AG10803 (cell line): ENCODE results near the gene ZNF19.

Experiments
- DNase-seq: peaks from one replicate; pipeline ENCODE4 v3.0.0; 2010; ENCODE audit warnings: low read depth
- H3K4me3 ChIP-seq: 2 replicates; pipeline ENCODE4 v1.5.1; 2011; ENCODE audit warnings: mild to moderate bottlenecking, low read length, control low read depth
- CTCF ChIP-seq: conservative IDR thresholded peaks from 2 replicates; pipeline ENCODE4 v1.5.1; 2011; ENCODE audit warnings: mild to moderate bottlenecking, low read length, control low read depth, inconsistent platforms

ZNF19 gene

GRCh38 chr16:71460236-71460635 lies 28.9 kb downstream of the ZNF19 start:
- peak overlapping the region; percentile 18 for H3K4me3 ChIP-seq
- no peak for TF ChIP-seq CTCF
- peak; percentile 95 for DNase-seq

GRCh38 chr16:71459510-71459909 lies 29.6 kb downstream of the ZNF19 start:
- DNase-seq, result no peak
- H3K4me3 ChIP-seq, result no peak overlapping the region
- no peak for TF ChIP-seq CTCF

- no peak for TF ChIP-seq CTCF
- no peak for DNase-seq
- H3K4me3 ChIP-seq, result no peak overlapping the region
These were observed 32.3 kb downstream of the ZNF19 start for GRCh38 chr16:71456801-71457200.

- DNase-seq, result no peak
- TF ChIP-seq CTCF, result no peak
- no peak overlapping the region for H3K4me3 ChIP-seq
These were observed 36.1 kb downstream of the ZNF19 start for GRCh38 chr16:71453036-71453435.

- no peak for TF ChIP-seq CTCF
- H3K4me3 ChIP-seq, result no peak overlapping the region
- no peak for DNase-seq
These were observed 40.1 kb downstream of the ZNF19 start for GRCh38 chr16:71449020-71449419.

- TF ChIP-seq CTCF, result no peak
- H3K4me3 ChIP-seq, result no peak overlapping the region
- DNase-seq, result no peak
These were observed 40.8 kb downstream of the ZNF19 start for GRCh38 chr16:71448274-71448866.

- no peak for DNase-seq
- no peak for TF ChIP-seq CTCF
- no peak overlapping the region for H3K4me3 ChIP-seq
These were observed 45.4 kb downstream of the ZNF19 start for GRCh38 chr16:71443714-71444113.
